WI38 (cell line): ENCODE results near the gene MYO16.

Source experiments
- H3K4me3 ChIP-seq: 2 replicates; pipeline ENCODE4 v1.5.1; 2011; ENCODE audit warnings: low read depth, mild to moderate bottlenecking, control low read depth, low read length
- CTCF ChIP-seq: IDR thresholded peaks from 2 replicates; pipeline ENCODE4 v1.5.1; 2012; ENCODE audit warnings: low read depth, mild to moderate bottlenecking, control low read depth, low read length

MYO16 gene

GRCh38 chr13:109246001-109246400 lies 616.6 kb downstream of the MYO16 start:
- no peak overlapping the region for H3K4me3 ChIP-seq
- TF ChIP-seq CTCF: no peak

- TF ChIP-seq CTCF: no peak
- no peak overlapping the region for H3K4me3 ChIP-seq
Measured at GRCh38 chr13:109249780-109250528, 620.5 kb downstream of the MYO16 start.

GRCh38 chr13:109251956-109252355 lies 622.5 kb downstream of the MYO16 start:
- H3K4me3 ChIP-seq: no peak overlapping the region
- no peak for TF ChIP-seq CTCF

- no peak for TF ChIP-seq CTCF
Measured at GRCh38 chr13:109253316-109253715, 623.9 kb downstream of the MYO16 start.

GRCh38 chr13:109254274-109254673 lies 624.9 kb downstream of the MYO16 start:
- no peak overlapping the region for H3K4me3 ChIP-seq
- TF ChIP-seq CTCF: no peak

More at GRCh38 chr13:109253316-109253715, 623.9 kb downstream of the MYO16 start:
- H3K4me3 ChIP-seq: no peak overlapping the region

GRCh38 chr13:109255141-109255856 lies 625.9 kb downstream of the MYO16 start:
- TF ChIP-seq CTCF: no peak
- no peak overlapping the region for H3K4me3 ChIP-seq
